Head of caudate nucleus (tissue), 42 donors: ENCODE results near the gene PRPF6.

ENCODE experiments used
- DNase-seq, 42 donors: peaks; one replicate each; pipeline versions ENCODE4 v3.0.0 to v3.0.0-alpha.2; 2020 to 2021; ENCODE audit warnings: mixed read lengths in 7 of 42
- intact Hi-C: fragments of 100-400 bp; cut with DNase I; formaldehyde crosslinking; loops from one replicate; pipeline ENCODE4 v1.15.0; 2022

Gene PRPF6

DNA sequence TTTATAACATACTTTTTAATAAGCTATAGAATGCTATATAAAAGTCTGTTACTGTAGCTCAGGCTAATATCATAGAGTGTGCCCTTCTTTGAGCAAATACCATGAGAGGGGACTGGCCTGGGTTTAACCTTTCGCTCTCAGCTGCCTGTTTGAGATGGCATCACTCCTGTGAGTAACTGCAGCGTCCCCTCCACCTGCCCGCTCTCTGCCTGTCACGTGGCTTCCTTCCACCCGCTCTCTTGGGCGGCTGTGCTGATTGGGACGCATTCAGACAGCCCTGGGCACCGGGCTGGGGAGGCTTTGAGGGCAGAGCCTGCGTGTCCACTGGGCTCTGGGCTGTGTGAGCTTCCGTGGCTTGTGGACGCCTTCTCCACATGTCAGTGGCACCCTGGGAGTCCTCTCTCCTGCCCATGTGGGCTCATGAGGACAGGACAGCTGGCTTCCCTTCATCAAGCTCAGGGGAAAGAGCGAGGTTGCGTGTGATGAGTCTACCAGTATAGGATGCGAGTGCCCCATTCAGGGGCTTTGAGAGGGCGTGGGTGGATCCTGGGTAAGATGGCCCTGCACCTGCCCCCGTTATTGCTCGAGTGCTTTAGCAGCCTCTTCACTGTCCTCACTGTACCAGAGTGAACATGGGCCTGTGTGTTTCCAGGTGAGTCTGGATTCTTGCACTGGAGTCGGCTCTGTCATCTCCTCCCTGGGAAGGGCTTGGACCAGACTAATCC lies 44.3 kb downstream of the PRPF6 start:
- no peak for DNase-seq
- intact Hi-C loops, result no loop called here

DNA sequence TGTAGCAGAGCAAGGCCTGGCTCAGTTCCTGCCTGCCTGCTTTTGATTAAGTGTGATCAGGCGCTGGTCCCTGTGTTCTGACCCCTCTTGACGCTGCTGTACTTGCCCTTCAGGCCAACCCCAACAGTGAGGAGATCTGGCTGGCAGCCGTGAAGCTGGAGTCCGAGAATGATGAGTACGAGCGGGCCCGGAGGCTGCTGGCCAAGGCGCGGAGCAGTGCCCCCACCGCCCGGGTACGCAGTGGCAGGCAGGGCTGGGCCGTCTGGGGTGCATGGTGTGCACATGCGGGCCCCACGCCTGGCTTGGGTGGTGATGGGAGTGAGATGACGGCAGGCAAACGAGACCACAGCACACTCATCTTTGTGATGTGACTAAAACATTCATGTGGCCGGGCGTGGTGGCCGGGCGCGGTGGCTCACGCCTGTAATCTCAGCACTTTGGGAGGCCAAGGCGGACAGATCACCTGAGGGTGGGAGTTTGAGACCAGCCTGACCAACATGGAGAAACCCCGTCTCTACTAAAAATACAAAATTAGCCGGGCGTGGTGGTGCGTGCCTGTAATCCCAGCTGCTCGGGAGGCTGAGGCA lies 45.0 kb downstream of the PRPF6 start:
- DNase-seq, result no peak
- intact Hi-C loops, result no loop called here

DNA sequence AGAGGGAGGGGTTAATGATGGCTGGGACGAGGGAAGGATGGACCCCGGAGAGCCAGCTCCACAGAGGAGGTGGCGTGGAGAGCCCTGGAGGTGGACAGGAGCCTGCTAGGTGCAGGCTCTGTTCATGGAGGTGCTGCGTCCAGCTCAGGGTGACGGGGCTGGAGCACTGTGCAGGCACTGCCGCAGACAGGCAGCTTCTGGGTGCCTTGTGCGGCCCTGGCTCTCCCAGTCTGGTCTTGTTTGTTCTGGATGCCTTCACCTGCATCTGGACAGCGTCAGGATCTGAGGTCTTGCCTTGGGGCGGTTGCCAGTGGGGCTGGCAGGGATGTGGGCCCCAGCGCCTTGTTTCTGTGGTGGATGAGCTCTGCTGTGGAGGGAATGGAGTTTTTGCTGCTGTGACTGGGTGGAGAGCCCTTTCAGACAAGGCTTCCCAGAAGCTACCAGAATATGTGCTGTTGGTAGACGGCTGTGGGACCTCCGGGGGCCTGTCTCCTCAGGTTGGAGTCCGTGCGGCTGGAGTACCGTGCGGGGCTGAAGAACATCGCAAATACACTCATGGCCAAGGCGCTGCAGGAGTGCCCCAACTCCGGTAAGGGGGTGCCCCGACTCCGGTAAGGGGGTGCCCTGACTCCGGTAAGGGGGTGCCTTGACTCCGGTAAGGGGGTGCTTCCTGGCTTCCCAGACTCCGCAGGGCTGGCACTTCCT lies 47.2 kb downstream of the PRPF6 start:
- intact Hi-C loops, result no loop called here
- DNase-seq, result no peak

DNA sequence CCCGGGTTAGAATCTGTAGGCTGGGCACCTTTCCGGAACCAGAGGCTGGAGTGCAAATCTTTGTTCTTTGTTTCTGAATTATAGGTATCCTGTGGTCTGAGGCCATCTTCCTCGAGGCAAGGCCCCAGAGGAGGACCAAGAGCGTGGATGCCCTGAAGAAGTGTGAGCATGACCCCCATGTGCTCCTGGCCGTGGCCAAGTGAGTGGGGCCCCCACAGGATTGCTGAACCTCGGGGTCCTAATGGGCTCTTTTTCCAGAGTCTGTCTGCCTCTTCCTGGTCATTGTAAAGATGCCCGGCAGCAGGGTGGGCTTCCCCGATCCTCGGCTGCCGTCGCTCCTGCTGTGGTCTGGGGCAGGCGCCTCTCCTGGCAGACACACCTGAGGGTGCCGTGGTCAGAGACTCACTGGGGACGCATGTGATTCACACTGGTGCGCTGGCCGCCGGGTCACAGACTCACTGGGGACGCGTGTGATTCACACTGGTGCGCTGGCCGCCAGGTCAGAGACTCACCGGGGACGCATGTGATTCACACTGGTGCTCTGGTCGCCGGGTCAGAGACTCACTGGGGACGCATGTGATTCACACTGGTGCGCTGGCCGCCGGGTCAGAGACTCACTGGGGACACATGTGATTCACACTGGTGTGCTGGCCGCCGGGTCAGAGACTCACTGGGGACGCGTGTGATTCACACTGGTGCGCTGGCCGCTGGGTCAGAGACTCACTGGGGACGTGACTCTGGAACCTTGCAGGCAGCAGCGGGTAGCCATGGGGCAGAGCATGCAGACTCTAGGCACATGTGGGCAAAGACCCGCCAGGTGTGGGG lies 48.6 kb downstream of the PRPF6 start:
- intact Hi-C loops, result no loop called here
- DNase-seq, result no peak

DNA sequence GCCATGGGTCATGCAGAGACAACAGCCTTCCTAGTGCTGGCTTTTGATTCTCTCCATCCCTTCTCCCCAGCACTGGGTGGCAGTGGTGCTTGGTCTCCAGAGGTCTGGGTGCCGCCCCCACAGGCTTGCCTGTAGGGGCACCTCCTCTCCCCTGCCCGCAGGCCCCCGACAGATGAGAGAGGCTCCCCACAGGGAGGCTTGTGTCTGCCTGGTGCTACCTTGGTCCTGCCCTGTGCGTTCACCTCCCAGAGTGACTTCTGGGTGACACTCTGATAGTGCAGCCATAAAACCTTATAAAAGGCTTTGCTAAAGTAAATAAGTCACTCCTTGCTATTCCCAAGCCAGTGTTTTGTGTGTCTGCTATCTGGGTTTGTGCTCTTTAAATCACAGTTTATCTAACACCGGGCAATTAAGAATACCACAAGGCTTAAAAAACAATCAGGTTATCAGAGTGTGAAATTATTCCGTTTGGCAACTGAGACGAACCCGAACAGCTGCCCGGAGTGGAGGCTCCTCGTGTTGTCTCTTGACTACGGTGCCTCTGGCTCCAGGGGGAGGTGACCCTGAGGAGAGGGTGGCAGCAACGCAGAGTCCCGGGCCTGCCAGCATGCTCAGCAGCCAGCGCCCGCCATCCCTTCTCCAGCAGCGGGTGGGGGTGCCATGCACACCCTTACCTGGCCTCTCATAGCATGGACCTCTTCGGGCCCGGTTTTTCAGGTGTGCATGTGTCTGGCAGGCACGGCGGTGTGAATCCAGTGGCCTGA lies 49.6 kb downstream of the PRPF6 start:
- intact Hi-C loops, result no loop called here

DNA sequence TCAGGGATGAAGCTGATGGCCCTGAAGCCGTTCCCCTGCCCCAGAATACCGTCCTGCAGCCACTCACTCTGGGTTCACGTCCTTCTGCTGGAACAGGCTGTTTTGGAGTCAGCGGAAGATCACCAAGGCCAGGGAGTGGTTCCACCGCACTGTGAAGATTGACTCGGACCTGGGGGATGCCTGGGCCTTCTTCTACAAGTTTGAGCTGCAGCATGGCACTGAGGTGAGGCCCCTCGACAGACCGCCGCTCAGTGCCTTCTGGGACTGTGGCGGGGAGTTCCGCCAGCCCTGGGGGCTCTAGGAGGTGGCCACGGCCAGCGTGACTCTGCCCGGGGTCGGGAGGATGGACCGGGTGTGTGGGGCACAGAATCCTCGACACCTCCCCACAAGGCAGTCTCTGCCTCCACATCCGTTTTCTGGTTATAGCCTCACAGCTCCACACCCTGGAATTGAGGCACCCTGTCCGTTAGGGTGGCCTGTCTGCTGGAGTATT lies 50.9 kb downstream of the PRPF6 start:
- DNase-seq, result no peak
- intact Hi-C loops, result no loop called here

More for the DNA sequence above, 49.6 kb downstream of the PRPF6 start:
- DNase-seq, result no peak

DNA sequence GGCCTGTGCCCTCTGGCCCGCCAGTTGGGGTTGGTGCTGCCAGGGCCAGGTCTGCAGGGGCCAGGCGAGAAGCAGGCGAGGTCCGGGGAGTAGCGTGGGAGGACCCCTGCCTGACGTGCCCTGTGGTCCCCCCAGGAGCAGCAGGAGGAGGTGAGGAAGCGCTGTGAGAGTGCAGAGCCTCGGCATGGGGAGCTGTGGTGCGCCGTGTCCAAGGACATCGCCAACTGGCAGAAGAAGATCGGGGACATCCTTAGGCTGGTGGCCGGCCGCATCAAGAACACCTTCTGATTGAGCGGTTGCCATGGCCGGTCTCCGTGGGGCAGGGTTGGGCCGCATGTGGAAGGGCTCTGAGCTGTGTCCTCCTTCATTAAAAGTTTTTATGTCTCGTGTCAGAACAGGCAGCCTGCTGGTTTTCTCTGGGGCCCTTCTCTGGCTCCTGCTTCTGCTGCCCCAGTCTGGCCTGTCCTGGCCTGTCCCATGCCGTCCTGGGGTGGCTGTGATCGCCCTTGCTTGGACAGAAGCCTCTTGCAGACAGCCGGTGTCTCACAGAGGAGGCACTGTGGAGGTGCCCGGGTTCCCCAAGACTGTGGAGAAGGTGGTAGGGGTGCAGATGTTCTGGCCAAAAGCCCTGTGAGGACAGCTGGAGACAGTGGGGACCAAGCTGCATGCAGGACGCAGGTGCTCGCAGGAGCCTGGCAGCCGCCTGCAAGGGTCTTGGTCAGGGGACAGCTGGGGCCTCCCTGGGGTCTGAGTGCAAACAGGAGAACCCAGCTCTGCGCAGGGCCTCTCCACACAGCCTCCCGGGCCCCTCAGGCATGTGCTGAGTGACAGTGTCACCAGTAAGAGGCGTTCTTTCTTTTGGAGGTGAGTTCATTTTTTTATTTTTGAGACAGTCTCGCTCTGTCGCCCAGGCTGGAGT lies 52.0 kb downstream of the PRPF6 start:
- DNase-seq, result no peak
- intact Hi-C loops, result no loop called here

DNA sequence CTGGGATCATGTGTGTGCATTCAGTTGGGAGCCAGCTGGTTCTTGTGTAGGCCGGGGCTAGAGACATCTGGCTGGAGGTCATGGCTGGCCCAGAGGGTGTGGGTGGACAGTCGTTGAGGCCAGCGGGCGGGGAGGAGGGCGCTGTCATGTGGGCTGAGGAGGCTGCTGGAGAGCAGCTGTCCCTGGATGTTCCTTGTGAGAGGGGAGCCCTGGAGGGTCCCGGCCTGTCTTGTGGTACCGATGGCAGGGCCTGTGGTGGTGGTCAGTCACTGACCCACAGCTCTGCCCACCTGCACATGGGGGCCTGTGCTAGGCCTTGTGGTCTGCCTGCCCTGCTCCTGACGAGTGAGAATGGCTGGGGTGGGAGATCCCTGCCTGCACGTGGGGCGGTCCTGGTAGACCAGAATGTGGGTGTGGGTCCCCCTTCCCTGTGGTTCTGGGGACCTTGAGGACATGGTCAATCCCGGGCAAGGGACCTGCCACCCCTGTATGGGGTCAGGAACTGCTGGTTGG lies 53.1 kb downstream of the PRPF6 start:
- DNase-seq, result no peak
- intact Hi-C loops, result no loop called here

DNA sequence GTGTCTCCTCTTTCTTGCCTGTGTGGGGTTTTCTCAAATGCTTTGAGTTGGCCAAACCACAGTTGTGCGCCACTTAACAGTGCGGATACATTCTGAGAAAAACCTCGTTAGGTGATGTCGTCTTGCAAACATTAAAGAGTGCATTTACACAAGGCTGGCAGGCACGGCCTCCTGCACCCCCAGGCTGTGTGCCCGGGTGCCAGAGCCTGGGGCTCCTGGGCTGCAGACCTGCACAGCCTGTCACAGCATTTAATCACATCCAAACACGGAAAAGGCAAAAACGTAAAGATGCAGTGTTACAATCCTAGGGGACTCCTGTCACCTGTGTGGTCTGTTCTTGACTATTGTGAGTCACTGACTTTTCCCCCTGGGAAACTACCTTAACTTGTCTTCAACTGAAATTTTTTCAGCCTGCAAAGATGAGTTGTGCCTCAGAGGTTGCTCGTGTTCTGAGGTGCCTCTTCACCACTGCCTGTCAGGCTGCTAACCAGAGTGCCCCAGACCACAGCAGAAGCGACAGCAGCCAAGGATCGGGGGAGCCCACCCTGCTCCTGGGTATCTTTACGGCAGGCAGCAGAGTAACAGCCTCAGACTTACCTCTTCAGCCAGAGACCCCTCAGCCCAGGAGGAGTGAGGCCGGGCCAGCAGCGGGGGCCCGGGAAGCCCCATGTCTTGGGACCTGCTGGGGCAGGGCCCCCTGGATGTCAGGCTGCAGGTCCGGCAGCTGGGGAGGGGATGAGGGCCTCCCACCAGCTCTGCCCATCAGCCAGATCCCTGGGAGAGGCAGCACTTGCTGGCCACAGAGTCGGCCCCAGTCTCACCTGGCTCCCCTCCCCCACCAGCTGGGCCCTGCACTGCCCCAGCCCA lies 54.4 kb downstream of the PRPF6 start:
- intact Hi-C loops, result no loop called here
- DNase-seq, result no peak

DNA sequence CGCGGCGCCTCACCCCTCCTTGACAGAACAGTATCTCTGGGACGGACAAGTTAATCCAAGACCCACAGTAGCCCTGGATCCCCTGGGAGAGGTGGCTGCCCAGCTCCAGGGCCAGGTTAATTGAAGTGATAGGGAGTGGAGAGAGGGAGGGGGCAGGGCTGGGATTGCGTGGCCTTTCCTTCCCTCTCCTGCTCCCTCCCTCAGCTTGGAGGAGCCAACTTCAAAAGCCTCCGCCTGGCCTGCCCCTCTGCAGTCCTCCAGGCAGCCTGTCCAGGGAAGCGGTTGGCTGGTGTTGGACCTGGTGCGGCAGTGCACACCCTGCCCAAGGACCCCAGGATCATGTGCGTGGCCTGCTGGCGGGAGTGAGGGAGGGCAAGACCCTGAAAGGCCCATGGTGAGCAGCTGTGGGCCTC lies 55.0 kb downstream of the PRPF6 start, which contains the start of gene C20orf204:
Gene C20orf204, plus strand, starts transcription at position 250 of the 413 bp plus-strand sequence. Its CDS starts 142 bp downstream, at position 392.
- intact Hi-C loops, result no loop called here
- no peak for DNase-seq

DNA sequence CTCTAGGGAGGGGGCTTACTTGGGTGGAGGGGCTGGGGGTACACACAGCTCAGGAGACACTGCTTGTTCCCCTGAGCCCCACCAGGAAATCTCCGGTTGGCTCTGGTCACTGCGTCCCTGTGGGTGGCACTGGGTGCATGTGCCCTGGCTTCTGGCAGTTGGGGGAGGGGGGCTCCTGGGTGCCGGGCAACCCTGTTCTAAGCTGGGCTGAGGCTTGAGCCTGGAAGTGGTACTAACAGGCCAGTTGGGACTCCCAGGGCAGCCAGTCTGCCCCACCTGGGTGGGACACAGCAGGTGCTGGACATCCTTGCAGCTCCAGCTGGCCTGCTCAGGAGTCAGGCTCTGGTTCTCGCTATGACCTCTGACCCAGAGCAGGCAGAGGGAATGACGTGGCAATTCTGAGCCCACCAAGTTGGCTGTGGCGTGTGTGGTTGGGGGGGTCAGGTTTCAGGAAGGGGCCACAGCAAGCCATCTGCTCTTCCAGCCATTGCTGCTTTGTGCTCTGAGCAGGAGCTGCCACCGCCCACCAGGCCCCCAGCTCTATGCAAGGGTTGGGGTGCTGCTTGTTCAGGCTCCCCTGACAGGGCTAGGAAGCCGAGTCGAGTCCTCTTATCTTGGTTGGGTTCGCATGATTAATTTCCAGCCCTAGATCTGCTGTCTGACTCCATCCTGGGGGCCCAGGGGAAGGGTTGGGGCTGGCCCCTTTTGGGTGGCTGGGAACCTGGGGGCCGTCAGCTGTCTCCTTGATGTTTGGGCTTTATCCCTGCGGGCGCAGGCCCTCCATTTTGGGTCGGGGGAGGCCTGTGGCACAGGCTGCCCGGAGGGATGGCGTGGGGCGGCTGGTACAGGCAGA lies 55.6 kb downstream of the PRPF6 start:
- intact Hi-C loops, result no loop called here
- no peak for DNase-seq

DNA sequence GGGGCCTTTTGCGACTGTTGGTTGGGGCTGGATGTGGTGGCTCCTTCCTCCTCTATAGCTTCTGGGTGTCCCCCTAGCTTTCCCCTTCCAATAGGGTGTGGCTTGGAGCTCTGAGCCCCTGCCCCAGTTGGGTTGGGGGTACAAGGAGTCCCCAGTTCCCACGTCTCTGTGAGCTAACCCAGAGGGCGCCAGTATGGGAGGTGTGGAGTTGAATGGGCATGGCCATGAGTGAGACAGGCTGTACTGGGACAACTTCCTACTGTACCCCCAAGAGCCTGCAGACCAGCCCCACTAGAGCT lies 56.2 kb downstream of the PRPF6 start:
- no peak for DNase-seq
- intact Hi-C loops, result no loop called here

DNA sequence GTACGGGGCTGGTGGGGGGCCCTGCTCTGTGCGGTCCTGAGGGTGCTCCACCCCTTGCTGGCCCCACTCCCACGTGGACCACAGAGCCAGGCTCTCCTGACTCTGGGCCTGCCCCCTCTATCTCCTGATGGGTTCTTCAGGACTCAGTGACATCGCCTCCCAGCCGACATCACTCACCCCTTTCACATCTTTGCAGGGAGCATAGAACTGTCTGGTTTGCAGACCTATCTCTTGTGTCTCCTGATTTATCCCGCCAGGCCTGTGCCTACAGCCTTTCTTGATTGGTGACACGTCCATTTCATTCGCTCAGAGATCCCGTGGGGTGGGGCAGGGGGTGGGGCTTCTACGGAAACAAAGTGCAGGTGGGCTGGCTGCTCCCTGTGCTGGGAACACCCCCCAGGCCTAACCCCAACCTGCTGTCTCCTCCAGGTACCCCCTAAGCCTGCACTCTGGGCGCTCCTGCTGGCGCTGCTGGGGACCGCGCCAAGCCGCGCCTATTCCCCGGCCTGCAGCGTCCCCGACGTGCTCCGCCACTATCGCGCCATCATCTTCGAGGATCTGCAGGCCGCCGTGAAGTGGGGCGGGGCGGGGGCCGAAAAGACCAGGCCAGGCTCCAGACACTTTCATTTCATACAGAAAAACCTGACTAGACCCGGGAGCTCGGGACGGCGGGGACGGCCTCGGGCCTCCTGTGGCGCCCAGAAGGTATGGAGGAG lies 56.7 kb downstream of the PRPF6 start:
- intact Hi-C loops, result no loop called here
- DNase-seq, result no peak

DNA sequence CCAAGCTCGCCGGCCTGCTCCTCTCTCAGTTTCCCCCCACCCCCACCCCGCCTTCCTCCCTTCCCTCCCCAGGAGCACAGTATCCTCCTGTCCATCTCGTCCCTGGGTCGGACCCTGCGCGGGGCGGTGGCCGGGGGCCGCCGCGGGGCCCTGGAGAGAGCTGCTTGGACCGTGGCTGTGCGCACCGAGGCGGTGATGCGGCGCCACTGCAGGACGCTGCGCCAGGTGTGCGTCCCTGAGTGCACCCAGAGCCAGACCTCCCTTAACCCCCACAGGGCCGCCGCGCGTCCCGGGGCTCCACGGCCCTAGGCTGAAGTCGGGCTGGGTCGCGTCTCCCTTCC lies 57.3 kb downstream of the PRPF6 start:
- no peak for DNase-seq
- intact Hi-C loops, result no loop called here
